GM19467 (cell line): ENCODE data around the gene APOBEC3B.
"Not testable (repeated sequence)": the region's sequence is repeated elsewhere in the genome, so short reads cannot be mapped to it uniquely, and the experiment has no call there.

Source experiments
- ATAC-seq: cut with Tn5 transposase; IDR thresholded peaks from one replicate; pipeline ENCODE4 v1.9.1; 2021; ENCODE audit warnings: mild to moderate bottlenecking, moderate library complexity; ENCODE audit not compliant: unreplicated experiment

The APOBEC3B gene

GRCh38 chr22:38950527-38951295 lies 31.4 kb upstream of the APOBEC3B start:
- no peak for ATAC-seq

GRCh38 chr22:38951734-38952133 lies 30.4 kb upstream of the APOBEC3B start:
- ATAC-seq = no peak

- no peak for ATAC-seq
Observed at GRCh38 chr22:38952281-38952993, 29.7 kb upstream of the APOBEC3B start.

GRCh38 chr22:38953091-38953490 lies 29.1 kb upstream of the APOBEC3B start:
- no peak for ATAC-seq

GRCh38 chr22:38953577-38954413 lies 28.4 kb upstream of the APOBEC3B start:
- ATAC-seq = peak; percentile 70

- ATAC-seq = no peak
Observed at GRCh38 chr22:38954414-38955043, 27.6 kb upstream of the APOBEC3B start.

- ATAC-seq = no peak
Observed at GRCh38 chr22:38955250-38955905, 26.8 kb upstream of the APOBEC3B start.

- ATAC-seq = no peak
Observed at GRCh38 chr22:38955926-38956325, 26.2 kb upstream of the APOBEC3B start.

GRCh38 chr22:38956551-38956950 lies 25.6 kb upstream of the APOBEC3B start:
- no peak for ATAC-seq

- ATAC-seq = no peak
Observed at GRCh38 chr22:38957046-38957770, 24.9 kb upstream of the APOBEC3B start, which contains the start of gene APOBEC3A. Gene APOBEC3A, plus strand, starts transcription at chr22:38957609. Its CDS starts 83 bp downstream, at chr22:38957692.

- no peak for ATAC-seq
Observed at GRCh38 chr22:38957808-38958650, 24.1 kb upstream of the APOBEC3B start.

- ATAC-seq = not testable (repeated sequence)
Observed at GRCh38 chr22:38958651-38958943, 23.6 kb upstream of the APOBEC3B start.

- no peak for ATAC-seq
Observed at GRCh38 chr22:38959590-38959989, 22.6 kb upstream of the APOBEC3B start.

GRCh38 chr22:38960673-38961072 lies 21.5 kb upstream of the APOBEC3B start:
- ATAC-seq = not testable (repeated sequence)

GRCh38 chr22:38963291-38963738 lies 18.8 kb upstream of the APOBEC3B start:
- not testable (repeated sequence) for ATAC-seq

- no peak for ATAC-seq
Observed at GRCh38 chr22:38963872-38964271, 18.3 kb upstream of the APOBEC3B start.

- ATAC-seq = no peak
Observed at GRCh38 chr22:38964306-38964705, 17.8 kb upstream of the APOBEC3B start.

- no peak for ATAC-seq
Observed at GRCh38 chr22:38964989-38965388, 17.2 kb upstream of the APOBEC3B start.
